Panc1 (cell line): ENCODE measurements around the gene SNAP25. TPM values are rescaled to one million over a fixed set of nuclear protein-coding genes. Genes with fewer than 3 reads are reported as not detected.

ENCODE experiments used
- ATAC-seq: fragments of 200-7000 bp; cut with Tn5 transposase; 2 replicates; pipeline ENCODE4 v1.9.1; 2020; ENCODE audit warnings: mild to moderate bottlenecking, moderate library complexity
- BruUV-seq: library from RNA; stranded (reverse); fragments of 400-500 nt; replicated peaks from 2 replicates; lab custom pipeline; 2021; lab: Mats Ljungman, UMichigan
- CTCF ChIA-PET: fragments of 300-600 bp; sonication (Branson Sonifier 250); formaldehyde crosslinking; loops from one replicate; lab custom pipeline; 2022; ENCODE audit warnings: antibody characterized with exemption; lab: Charles Lee
- POLR2A ChIA-PET: fragments of 300-600 bp; sonication (Branson Sonifier 250); formaldehyde crosslinking; loops from one replicate; lab custom pipeline; 2022; ENCODE audit warnings: antibody characterized with exemption; lab: Charles Lee
- DNase-seq: peaks from one replicate; pipeline ENCODE4 v3.0.0-alpha.2; 2010; ENCODE audit warnings: low read depth, low spot score
- H3K27ac ChIP-seq: 2 replicates; pipeline ENCODE4 v1.5.1; 2011; ENCODE audit warnings: mild to moderate bottlenecking, low read length, inconsistent platforms
- H3K27me3 ChIP-seq: fragments of 200-500 bp; sonication (Bioruptor generic); 2 replicates; pipeline ENCODE4 v1.6.0; 2014; ENCODE audit warnings: low read length, inconsistent platforms; ENCODE audit not compliant: control insufficient read depth, insufficient read depth
- H3K36me3 ChIP-seq: fragments of 200-500 bp; sonication (Bioruptor generic); 2 replicates; pipeline ENCODE4 v1.5.1; 2014; ENCODE audit warnings: inconsistent platforms, mild to moderate bottlenecking, low read length, moderate library complexity; ENCODE audit not compliant: control insufficient read depth, insufficient read depth
- H3K4me1 ChIP-seq: 2 replicates; pipeline ENCODE4 v1.5.1; 2011; ENCODE audit warnings: inconsistent platforms, mild to moderate bottlenecking, low read length, moderate library complexity; ENCODE audit not compliant: control insufficient read depth, insufficient read depth
- H3K4me3 ChIP-seq, 2 experiments: 2 replicates each; pipeline ENCODE4 v1.5.1; 2011 to 2012; ENCODE audit warnings: low read depth in 2 of 2, low read length in 2 of 2, mild to moderate bottlenecking in 2 of 2, inconsistent platforms in 1 of 2, moderate library complexity in 1 of 2
- H3K9me3 ChIP-seq: fragments of 200-500 bp; sonication (Bioruptor generic); 2 replicates; pipeline ENCODE4 v1.5.1; 2014; ENCODE audit warnings: low read depth, mild to moderate bottlenecking, inconsistent platforms, low read length, moderate library complexity; ENCODE audit not compliant: control insufficient read depth, insufficient read depth
- POLR2AphosphoS5 ChIP-seq: IDR thresholded peaks from 2 replicates; pipeline ENCODE4 v1.6.1; 2012; ENCODE audit warnings: mild to moderate bottlenecking, low read depth, low read length, moderate library complexity
- SIN3A ChIP-seq: IDR thresholded peaks from 2 replicates; pipeline ENCODE4 v1.6.1; 2012; ENCODE audit warnings: low read depth, mild to moderate bottlenecking, low read length, moderate library complexity, borderline replicate concordance; ENCODE audit not compliant: insufficient read depth
- TCF7L2 ChIP-seq: IDR thresholded peaks from 2 replicates; pipeline ENCODE4 v1.6.1; 2011; ENCODE audit warnings: mild to moderate bottlenecking, low read depth, low read length, inconsistent platforms
- in situ Hi-C: cut with HindIII; loops from 2 replicates; pipeline ENCODE4 v1.10.0; 2016; ENCODE audit warnings: low sequenced_read_pairs, low pct_unique_long_range_greater_than_20kb
- intact Hi-C: fragments of 100-400 bp; cut with micrococcal nuclease; formaldehyde crosslinking; loops from one replicate; pipeline ENCODE4 v1.10.0; 2022; ENCODE audit not compliant: unreplicated experiment
- total RNA-seq: library from RNA; stranded (reverse); gene quantifications from one replicate; pipeline ENCODE4 v1.2.1, GENCODE V29; 2021; ENCODE audit not compliant: unreplicated experiment
- TF ChIP-seq, protein P1 (sequence below): fragments of 450-650 bp; IDR thresholded peaks from 2 replicates; pipeline ENCODE4 v1.5.1; 2017; ENCODE audit warnings: mild to moderate bottlenecking
- TF ChIP-seq, protein P2 (sequence below), 2 experiments: IDR thresholded peaks; 2 replicates each; pipeline ENCODE4 v1.6.1; 2011 to 2012; ENCODE audit warnings: low read depth in 2 of 2, control low read depth in 1 of 2, low read length in 1 of 2, mild to moderate bottlenecking in 1 of 2, moderate library complexity in 1 of 2; ENCODE audit not compliant: insufficient read depth in 1 of 2

The SNAP25 gene
- total RNA-seq, 1 experiment from 2014 or later, result 0.69 TPM

DNA sequence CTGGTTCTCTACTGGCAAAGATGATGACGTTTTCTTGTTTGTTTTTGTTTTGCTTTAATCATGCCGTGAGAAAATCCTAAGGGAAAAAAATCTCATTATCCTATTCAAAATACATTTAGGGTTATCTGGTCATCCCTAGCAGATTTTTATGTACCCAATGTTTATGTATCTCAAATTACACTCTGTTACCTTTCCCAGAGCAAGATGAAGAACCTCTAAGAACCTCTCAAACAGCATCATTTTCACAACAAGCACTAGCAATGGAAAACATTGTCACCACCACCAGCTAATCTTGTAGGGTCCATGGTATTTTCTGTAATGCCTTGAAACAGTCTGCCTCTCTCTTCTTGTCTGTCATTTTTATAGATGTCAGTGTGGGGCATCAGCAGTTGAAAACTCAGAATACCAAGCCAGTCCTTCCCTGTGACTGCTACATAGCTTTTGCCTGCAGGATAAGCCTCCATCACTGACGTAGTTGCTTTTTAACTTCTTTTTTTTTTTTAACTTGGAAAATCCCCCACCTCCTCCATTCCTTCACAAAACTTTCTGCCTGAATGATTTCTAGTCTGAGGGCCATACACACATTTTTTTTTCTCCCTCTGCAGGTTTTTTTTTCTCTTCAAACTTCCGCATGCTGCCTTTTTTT is 2.4 kb upstream of the SNAP25 start:
- TF ChIP-seq, protein P1, sequence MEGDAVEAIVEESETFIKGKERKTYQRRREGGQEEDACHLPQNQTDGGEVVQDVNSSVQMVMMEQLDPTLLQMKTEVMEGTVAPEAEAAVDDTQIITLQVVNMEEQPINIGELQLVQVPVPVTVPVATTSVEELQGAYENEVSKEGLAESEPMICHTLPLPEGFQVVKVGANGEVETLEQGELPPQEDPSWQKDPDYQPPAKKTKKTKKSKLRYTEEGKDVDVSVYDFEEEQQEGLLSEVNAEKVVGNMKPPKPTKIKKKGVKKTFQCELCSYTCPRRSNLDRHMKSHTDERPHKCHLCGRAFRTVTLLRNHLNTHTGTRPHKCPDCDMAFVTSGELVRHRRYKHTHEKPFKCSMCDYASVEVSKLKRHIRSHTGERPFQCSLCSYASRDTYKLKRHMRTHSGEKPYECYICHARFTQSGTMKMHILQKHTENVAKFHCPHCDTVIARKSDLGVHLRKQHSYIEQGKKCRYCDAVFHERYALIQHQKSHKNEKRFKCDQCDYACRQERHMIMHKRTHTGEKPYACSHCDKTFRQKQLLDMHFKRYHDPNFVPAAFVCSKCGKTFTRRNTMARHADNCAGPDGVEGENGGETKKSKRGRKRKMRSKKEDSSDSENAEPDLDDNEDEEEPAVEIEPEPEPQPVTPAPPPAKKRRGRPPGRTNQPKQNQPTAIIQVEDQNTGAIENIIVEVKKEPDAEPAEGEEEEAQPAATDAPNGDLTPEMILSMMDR, result no peak
- no peak for TF ChIP-seq POLR2AphosphoS5
- TF ChIP-seq TCF7L2, result no peak
- TF ChIP-seq SIN3A, result no peak
- TF ChIP-seq, protein P2, sequence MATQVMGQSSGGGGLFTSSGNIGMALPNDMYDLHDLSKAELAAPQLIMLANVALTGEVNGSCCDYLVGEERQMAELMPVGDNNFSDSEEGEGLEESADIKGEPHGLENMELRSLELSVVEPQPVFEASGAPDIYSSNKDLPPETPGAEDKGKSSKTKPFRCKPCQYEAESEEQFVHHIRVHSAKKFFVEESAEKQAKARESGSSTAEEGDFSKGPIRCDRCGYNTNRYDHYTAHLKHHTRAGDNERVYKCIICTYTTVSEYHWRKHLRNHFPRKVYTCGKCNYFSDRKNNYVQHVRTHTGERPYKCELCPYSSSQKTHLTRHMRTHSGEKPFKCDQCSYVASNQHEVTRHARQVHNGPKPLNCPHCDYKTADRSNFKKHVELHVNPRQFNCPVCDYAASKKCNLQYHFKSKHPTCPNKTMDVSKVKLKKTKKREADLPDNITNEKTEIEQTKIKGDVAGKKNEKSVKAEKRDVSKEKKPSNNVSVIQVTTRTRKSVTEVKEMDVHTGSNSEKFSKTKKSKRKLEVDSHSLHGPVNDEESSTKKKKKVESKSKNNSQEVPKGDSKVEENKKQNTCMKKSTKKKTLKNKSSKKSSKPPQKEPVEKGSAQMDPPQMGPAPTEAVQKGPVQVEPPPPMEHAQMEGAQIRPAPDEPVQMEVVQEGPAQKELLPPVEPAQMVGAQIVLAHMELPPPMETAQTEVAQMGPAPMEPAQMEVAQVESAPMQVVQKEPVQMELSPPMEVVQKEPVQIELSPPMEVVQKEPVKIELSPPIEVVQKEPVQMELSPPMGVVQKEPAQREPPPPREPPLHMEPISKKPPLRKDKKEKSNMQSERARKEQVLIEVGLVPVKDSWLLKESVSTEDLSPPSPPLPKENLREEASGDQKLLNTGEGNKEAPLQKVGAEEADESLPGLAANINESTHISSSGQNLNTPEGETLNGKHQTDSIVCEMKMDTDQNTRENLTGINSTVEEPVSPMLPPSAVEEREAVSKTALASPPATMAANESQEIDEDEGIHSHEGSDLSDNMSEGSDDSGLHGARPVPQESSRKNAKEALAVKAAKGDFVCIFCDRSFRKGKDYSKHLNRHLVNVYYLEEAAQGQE (IDR thresholded peaks at IDR 0.05; ENCODE audit: insufficient read depth in 1 of 2, low read depth in 2 of 2, low read length in 1 of 2), result no peak
- no peak for DNase-seq
- Histone ChIP-seq H3K27ac (no peak overlapping the region), H3K4me1 (no peaks in the 10 kb centered on the region; the same call in 1 of the 2 replicates), H3K4me3 (no peak overlapping the region), H3K36me3 (no peaks in the 10 kb centered on the region), H3K27me3 (peaks cover 12% of the 10 kb centered on the region), H3K9me3 (no peaks in the 10 kb centered on the region)
- ChIA-PET CTCF (no interaction called here), POLR2A (interaction anchor here (0.7 kb wide), 1 partner anchor 1995 kb away, joined by 3 read pairs; no protein-coding TSS in a partner anchor)
- no TSS peak for BruUV-seq
- in situ Hi-C loops, result no loop called here
- no peak for ATAC-seq
- intact Hi-C loops, result no loop called here

DNA sequence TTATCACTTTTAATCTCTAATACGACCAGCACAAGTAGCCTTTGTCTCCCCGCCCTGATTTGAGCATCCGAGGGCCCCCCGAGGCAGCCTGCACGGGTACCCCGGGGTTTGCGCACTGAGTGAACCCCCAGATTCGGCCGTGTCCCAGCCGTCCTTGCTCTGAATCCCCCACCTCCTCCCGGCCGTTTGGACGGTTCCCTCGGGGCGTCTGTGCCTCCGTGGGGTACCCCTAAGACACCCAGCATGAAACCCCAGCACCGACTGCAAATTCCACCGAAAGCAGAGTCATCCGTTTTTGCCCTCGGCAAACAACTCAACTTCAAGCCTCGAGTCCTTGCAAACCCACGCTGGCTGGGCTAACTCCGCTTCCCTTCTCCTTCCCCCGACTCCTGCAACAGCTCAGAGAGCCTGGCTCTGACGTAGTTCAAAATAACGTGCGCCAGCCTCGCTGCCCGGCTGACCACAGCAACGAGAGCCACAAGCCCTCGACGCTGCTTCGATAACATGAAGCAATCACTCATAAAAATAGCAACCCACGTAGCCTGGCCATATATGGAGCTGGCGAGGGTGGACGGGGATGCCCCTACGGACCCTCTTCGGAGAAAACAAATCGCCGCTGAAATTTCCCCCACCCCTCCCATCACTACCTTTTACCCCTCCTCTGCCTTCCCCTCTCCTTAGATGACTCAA is 764 bp upstream of the SNAP25 start:
- ChIA-PET POLR2A (no interaction called here), CTCF (no interaction called here)
- in situ Hi-C loops (no loop called here), intact Hi-C loops (no loop called here)
- ATAC-seq (peak; percentile 86), DNase-seq (peak; percentile 33)
- H3K4me1 ChIP-seq, result no peaks in the 10 kb centered on the region; the same call in 1 of the 2 replicates
- no TSS peak for BruUV-seq
- no peak overlapping the region for H3K27ac ChIP-seq
- H3K36me3 ChIP-seq, result no peaks in the 10 kb centered on the region
- H3K4me3 ChIP-seq, result peak overlapping the region; percentile 51 to 74
- H3K27me3 ChIP-seq, result peaks cover 15% of the 10 kb centered on the region
- TF ChIP-seq TCF7L2 (no peak), POLR2AphosphoS5 (no peak), SIN3A (no peak)
- TF ChIP-seq, protein P1, result no peak
- TF ChIP-seq, protein P2 (IDR thresholded peaks at IDR 0.05; ENCODE audit: insufficient read depth in 1 of 2, low read depth in 2 of 2, low read length in 1 of 2), result no peak
- H3K9me3 ChIP-seq, result no peaks in the 10 kb centered on the region
